Renal cortex interstitium (tissue), 11 donors: ENCODE data around the gene AGXT. TPM values are rescaled to one million over a fixed set of nuclear protein-coding genes. Genes with fewer than 3 reads are reported as not detected.
"Not testable (repeated sequence)": the region's sequence is repeated elsewhere in the genome, so short reads cannot be mapped to it uniquely, and the experiment has no call there.

Source experiments
- DNase-seq, 11 donors: peaks; one replicate each; pipeline ENCODE4 v3.0.0-alpha.2; 2013; ENCODE audit warnings: low read depth in 9 of 11, low spot score in 4 of 11; ENCODE audit errors: extremely low read depth in 1 of 11
- polyA plus RNA-seq, 3 donors: library from polyadenylated mRNA; unstranded; fragments of 120-200 nt; gene quantifications; one replicate each; pipeline ENCODE4 v1.2.1, GENCODE V29; 2013; ENCODE audit not compliant: insufficient read length in 3 of 3

AGXT gene
- polyA plus RNA-seq, 3 donors, result 0.15 to 0.17 TPM; not detected in 1

DNA sequence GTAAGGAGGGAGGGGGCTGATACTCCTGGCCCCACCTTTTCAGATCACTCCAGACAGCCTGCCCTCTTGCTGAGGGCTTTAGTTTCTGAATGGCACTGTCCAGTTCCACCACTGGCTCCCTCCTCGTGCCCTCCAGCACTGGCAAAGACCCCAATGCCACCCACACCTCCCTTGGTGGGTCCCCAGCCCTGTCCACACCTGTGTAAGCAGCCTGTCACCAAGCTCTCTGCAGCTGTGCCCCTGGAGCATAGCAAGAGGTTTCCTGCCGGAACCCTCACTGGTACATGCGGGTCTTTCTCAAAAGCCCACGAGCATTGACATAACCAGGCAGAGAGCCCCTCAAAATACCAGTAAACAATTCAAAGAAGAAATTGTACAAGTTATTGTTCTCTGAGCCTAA, 31.0 kb upstream of the AGXT start:
- no peak for DNase-seq

- no peak for DNase-seq
Measured at GRCh38 chr2:240839152-240840143, 29.2 kb upstream of the AGXT start.

DNA sequence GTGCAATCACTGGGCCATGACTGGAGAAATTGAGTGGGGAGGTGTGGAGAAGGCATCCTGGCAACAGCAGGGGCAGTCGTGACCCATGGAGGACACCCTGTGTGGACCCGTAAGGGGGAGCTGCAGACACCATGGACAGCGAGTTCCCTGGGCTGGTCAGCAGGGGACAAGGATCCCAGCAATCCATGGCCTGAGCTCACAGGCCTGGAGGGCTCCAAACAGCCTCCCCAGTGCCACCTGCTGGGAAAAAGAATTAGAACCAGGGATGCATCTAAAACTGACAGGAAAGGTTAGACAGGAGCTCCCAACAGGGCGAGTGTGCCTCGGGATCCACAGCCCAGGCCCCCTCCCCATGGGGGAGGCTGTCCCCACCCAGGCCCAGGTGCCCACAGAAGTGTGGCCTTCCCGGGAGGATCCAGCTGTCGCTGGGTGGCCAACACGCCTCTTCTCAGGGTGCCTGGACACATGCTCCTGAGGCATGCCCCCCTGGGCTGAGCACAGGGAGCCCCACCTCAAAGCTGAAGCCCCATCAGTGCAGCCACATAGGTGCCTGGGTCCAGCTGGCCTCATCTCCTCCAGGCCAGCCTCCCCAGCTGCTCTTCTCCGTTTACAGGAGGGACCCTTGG, 28.1 kb upstream of the AGXT start:
- peak in 8 of 11 donors; percentile 50 to 83 (median 60) for DNase-seq

GRCh38 chr2:240846309-240846708, 22.3 kb upstream of the AGXT start:
- DNase-seq, result not testable (repeated sequence)

DNA sequence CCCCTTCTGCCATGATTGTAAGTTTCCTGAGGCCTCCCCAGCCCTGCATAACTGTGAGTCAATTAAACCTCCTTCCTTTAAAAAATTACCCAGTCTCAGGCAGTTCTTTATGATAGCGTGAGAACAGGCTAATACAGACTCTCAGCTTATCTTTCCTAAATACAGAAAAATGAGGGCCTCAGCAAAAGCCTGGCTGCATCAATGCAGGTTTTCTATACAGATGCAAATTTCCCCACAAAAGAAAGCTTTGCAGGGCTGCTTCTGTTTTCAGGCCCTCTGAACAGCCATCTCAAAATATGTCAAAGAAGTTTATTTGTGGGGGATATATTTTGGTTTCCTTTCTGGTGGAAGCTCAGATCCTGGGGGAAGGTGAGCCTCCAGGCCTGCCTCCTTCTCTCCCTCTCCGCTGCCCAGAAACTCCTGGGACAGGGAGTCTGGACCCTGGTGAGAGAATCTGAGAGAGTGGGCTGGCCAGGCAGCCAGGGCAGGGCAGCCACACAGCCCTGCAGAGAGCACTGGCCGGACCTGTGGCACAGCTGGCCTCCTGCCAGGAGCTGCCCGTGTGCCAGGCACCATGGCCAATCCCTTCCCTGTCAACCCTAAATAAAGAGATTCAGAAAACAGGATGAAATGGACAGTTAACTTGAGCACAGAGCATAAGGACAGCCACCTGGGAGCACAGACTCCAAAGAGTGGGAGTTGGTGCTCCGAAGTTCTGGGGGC, 21.6 kb upstream of the AGXT start:
- no peak for DNase-seq

DNA sequence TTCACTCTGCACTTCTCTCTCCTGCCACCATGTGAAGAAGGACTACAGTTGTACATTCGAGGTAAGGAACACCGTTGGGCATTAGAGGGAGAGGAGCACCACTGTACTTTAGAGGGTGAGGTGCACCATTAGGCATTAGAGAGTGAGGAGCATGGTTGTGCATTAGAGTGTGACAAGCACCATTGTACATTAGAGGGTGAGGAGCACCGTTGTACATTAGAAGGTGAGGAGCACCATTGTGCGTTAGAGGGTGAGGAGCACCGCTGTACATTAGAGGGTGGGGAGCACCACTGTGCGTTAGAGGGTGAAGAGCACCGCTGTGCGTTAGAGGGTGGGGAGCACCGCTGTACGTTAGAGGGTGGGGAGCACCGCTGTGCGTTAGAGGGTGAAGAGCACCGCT, 20.8 kb upstream of the AGXT start:
- DNase-seq, result no peak

GRCh38 chr2:240848900-240849680, 19.5 kb upstream of the AGXT start:
- no peak for DNase-seq

DNA sequence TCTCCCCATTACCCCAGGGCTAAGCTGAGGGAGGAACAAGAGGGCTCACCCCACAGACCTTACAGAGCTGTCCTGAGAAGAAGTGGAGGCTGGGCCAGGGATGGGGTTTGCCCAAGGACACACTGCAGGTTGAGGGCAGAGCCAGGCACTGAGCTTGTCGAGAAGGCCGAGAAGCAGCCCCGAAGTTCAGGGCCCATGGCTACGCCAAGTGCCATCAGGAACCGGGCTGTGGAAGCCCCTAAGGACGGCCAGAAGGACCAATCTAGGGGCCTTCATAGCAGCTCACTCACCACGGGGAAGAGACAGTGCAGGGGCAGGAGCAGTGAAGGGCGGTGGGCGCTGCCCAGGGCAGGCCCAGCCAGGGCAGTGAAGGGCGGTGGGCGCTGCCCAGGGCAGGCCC, 18.6 kb upstream of the AGXT start:
- no peak for DNase-seq

- DNase-seq, result no peak
Measured at GRCh38 chr2:240850756-240851077, 17.9 kb upstream of the AGXT start.

DNA sequence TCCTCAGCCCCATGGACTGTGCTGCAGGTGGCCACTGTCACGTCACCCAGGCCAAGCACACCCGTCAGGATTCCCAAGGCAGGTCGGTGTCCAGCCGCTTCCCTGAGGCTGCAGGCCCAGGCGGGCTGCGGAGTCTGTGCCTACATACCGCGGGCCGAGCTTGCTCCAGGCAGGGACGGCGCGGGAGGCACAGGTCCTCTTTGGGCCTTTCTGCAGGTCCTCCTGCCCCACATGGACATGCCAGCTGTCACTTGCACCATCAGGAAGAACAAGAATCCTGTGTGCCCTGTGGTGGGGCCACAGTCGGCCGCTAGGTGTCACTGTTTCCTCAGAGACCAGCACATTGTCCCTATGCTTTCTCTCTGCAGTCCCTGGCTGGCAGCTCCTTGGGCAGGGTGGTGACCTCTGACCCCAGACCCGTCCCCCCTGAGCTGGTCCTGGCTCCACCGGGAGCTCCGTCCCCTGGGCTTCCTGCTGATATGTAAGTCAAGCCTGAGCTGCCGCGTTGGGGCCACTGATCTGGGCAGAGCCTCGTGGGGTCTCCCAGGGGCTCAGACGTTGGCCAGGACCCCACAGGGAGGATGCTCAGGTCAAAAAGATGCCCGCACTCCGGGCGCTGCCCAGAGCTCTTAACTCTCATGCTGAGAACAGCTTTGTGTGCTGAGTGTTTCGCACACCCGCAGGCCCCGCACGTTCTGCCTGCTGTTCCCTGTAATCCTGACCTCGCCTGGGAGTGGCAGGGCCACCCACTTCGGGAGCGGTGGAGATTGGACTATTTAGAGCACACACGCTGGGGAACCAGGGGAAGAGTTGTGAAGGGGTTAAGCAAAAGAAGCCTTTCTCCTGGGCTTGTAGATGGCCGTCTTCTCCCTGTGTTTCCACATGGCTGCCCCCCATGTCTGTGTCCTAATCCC, 17.3 kb upstream of the AGXT start:
- DNase-seq, result peak; percentile 38 to 76 (median 65)

- no peak for DNase-seq
Measured at GRCh38 chr2:240852671-240853314, 15.8 kb upstream of the AGXT start.

- DNase-seq, result no peak
Measured at GRCh38 chr2:240855670-240856069, 13.0 kb upstream of the AGXT start.

DNA sequence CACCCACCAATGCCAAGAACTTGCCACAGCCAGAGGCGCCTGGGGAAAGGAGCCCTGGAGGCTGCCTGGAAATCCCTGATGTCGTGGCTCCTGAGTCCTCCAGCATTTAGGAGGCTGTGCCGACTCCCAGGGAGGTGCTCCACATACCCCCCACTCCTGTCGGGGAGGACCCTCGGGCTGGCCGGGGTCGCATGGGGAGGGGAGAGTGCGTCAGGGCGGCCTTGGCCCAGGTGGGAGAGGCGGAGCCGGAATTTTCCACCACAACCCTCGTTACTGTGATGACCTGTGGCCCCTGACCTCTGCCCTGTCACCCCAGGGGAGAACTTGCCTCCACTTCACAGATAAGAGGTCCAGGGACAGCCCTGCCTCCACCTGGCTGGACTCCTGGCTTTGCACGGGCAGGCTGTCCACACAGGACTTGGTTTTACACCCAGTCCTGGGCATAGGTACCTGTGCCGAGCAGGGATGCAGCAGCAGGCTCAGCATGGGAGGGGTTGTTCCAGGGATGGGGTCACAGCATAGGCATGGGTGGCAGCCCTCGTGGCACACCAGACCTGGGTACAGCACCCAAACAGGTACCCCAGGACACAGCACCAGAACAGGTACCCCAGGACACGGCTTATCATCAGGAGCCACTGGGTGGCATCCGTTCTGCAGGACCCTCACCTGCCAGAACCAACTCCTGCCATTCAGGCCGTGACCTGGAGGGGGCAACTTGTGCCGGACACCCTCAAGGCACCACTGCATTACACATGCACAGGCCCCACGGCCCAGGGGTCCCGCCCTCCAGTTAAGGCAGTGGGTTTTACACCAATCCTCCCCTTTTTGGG, 12.3 kb upstream of the AGXT start:
- DNase-seq, result no peak

DNA sequence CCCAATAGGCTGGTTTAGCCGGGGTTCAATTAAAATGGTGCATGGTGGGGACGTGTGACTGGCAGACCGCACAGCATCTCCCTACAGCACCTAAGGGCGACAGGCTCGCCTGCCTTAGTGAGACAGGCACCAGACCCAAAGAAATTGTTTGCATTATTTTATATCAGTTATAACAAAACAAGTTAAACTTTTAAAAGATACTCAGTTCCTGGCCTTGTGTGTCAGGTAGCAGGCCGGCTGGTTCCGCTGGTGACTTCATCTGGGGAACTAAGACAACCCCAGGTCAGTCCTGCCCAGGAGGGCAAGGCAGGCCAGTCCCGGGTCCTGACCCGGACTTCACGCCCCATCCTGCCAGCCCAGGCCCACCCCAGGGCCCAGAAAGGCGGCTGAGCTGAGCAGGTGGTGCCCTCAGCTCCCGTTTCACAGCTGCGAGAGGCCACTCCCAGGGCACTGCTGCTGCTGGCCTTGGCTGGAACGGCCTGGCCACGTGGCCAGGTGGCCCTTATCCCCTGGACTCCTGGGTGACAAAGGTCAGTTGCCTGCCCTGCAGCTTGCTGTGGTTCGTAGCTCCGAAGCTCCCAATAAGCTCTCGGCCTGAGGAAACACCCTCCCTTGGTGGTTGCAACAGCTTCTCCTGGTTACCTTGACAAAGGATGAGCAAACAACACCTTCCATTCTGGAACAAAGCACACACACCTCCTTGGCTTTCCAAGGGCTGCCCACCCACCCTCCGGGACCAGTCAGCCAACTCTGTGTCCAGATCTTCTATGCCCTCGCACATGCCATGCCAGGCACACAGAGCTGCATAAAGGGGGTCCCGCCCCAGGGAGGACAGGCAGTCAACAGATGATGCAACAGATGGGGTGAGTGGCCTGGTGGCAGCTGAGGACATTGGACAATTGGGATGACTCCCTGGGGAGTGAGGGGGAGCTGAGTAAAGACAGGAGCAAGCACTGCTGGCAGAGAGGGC, 11.3 kb upstream of the AGXT start:
- DNase-seq, result no peak

GRCh38 chr2:240858321-240858720, 10.3 kb upstream of the AGXT start:
- DNase-seq, result no peak

GRCh38 chr2:240858871-240859270, 9.8 kb upstream of the AGXT start:
- DNase-seq, result no peak
